Measurements from ENCODE around the gene PGLYRP2.
"Not testable (repeated sequence)": the region's sequence is repeated elsewhere in the genome, so short reads cannot be mapped to it uniquely, and the experiment has no call there.

The PGLYRP2 gene

GRCh38 chr19:15479391-15480345 lies at the start of gene PGLYRP2:
PGLYRP2 (minus strand) TSS chr19:15479501; CDS start chr19:15479371, 130 bp downstream.
- DNase-seq (ENCODE audit: low spot score) = no peak

- no peak for DNase-seq (ENCODE audit: low spot score)
These were observed 48.4 kb upstream of the PGLYRP2 start for GRCh38 chr19:15527705-15528104.

GRCh38 chr19:15526408-15526807 lies 47.1 kb upstream of the PGLYRP2 start:
- DNase-seq (ENCODE audit: low spot score) = no peak

GRCh38 chr19:15525291-15525690 lies 46.0 kb upstream of the PGLYRP2 start:
- DNase-seq (ENCODE audit: low spot score) = no peak

- no peak for DNase-seq (ENCODE audit: low spot score)
These were observed 45.5 kb upstream of the PGLYRP2 start for GRCh38 chr19:15524781-15525180.

GRCh38 chr19:15519433-15519976 lies 40.2 kb upstream of the PGLYRP2 start:
- no peak for DNase-seq (ENCODE audit: low spot score)

GRCh38 chr19:15517778-15518177 lies 38.5 kb upstream of the PGLYRP2 start:
- DNase-seq (ENCODE audit: low spot score) = no peak

GRCh38 chr19:15516363-15516762 lies 37.1 kb upstream of the PGLYRP2 start:
- no peak for DNase-seq (ENCODE audit: low spot score)

GRCh38 chr19:15515227-15515625 lies 35.9 kb upstream of the PGLYRP2 start:
- not testable (repeated sequence) for DNase-seq (ENCODE audit: low spot score)

- no peak for DNase-seq (ENCODE audit: low spot score)
These were observed 32.5 kb upstream of the PGLYRP2 start for GRCh38 chr19:15511671-15512424.

- DNase-seq (ENCODE audit: low spot score) = peak; percentile 3
These were observed 28.9 kb upstream of the PGLYRP2 start, which contains the start of gene CYP4F22 for GRCh38 chr19:15508035-15508710. CYP4F22 (plus strand) TSS chr19:15508525; CDS start chr19:15525337, 16,812 bp downstream.

- no peak for DNase-seq (ENCODE audit: low spot score)
These were observed 28.1 kb upstream of the PGLYRP2 start for GRCh38 chr19:15507068-15508034.

- DNase-seq (ENCODE audit: low spot score) = no peak
These were observed 26.8 kb upstream of the PGLYRP2 start for GRCh38 chr19:15506074-15506571.

- no peak for DNase-seq (ENCODE audit: low spot score)
These were observed 23.0 kb upstream of the PGLYRP2 start for GRCh38 chr19:15502264-15502663.

GRCh38 chr19:15501596-15501995 lies 22.3 kb upstream of the PGLYRP2 start:
- no peak for DNase-seq (ENCODE audit: low spot score)

GRCh38 chr19:15498910-15499309 lies 19.6 kb upstream of the PGLYRP2 start:
- DNase-seq (ENCODE audit: low spot score) = no peak

GRCh38 chr19:15498156-15498858 lies 19.0 kb upstream of the PGLYRP2 start:
- no peak for DNase-seq (ENCODE audit: low spot score)

GRCh38 chr19:15495151-15495550 lies 15.8 kb upstream of the PGLYRP2 start:
- no peak for DNase-seq (ENCODE audit: low spot score)

- DNase-seq (ENCODE audit: low spot score) = no peak
These were observed 9.4 kb upstream of the PGLYRP2 start for GRCh38 chr19:15488489-15489226.

All from CD4-positive, alpha-beta T cell treated with Interleukin-2 at 100 ng/mL for 4 hours (primary cell).